ENCODE data around the gene KBTBD13. TPM values are rescaled to one million over a fixed set of nuclear protein-coding genes. Genes with fewer than 3 reads are reported as not detected.

The KBTBD13 gene
- total RNA-seq, 2 experiments from 2014 or later: not detected

DNA sequence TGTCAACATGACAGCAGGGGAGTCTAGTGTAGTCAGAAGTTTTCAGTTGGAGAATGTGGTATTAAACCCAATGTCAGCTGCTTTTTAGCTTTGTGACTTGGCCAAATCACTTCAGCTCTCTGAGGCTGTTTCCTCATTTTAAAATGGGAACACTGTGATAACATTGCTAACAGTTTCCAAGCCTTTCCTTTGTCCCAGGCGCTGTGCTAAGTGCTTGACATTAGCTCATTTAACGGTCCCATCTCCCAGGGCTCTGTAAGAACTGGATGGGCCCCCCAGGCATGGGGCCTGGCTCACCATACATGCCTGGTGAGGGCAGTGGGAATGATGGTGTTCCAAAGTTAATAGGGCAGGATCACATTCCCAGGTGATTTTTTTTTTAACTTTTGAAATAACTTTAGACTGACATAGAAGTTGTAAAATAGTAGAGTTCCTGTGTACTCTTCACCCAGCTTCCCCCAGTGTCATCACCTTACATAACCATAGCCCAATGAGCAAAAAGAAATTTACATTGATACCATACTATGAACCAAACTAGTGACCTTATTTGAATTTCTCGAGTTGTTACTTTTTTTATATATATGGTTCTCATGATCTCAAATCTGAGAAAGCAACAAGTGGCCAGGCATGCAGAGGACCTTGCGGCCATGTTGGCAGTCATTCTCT lies 16.5 kb upstream of the KBTBD13 start:
- Mint-ChIP-seq H3K4me1 (no peaks in the 10 kb centered on the region), H3K4me3 (no peak overlapping the region), H3K9me3 (ENCODE audit: low read depth) (no peaks in the 10 kb centered on the region), H3K27me3 (peaks cover 2% of the 10 kb centered on the region), H3K27ac (no peak overlapping the region), H3K36me3 (ENCODE audit: low read depth) (no peaks in the 10 kb centered on the region)
- ATAC-seq: no peak
- no peak for DNase-seq
- intact Hi-C loops (cut with DNase I, micrococcal nuclease): no loop called here
- ChIA-PET CTCF (interaction anchor here (1.0 to 1.3 kb wide), 2 partner anchors 18 to 120 kb away, joined by 3 read pairs; no protein-coding TSS in a partner anchor), POLR2A (no interaction called here)

DNA sequence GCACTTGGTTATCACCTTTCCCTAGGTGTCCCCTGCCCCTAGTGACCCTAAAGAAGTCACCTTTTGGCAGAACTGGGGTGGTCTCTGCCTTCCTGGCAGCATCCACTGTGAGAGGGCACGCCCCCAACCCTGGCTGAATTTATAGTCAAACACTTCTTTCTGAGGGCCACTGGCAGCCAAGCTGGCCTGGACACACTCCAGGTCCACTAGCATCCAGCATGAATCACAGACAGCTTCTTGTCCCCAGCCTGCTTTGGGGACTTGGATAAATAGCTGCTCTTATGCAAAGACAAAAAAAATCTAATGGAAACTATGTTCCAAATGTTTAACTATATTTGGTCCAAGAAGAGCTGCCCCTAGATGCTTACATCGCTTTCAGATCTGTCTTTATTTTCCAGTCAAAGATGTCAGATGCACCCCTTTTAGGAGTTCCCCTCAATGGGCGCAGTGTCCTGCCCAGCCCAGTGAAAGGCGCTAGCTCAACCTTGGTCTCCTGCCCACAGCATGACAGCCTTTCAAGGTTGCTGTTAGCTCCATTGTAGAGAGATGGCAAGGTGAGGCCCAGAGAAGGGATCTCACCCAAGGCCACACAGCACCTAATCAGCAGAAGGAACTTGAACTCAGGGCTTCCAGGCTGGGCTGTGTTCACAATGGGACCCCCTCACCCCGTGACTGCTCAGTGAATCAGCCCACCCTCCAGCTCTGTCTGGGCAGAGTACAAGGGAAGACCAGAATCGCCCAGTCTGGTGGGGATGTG lies 15.7 kb upstream of the KBTBD13 start:
- CTCF ChIA-PET: interaction anchor here (0.7 to 1.4 kb wide), 2 partner anchors 26 to 40 kb away, joined by 3 read pairs; no protein-coding TSS in a partner anchor
- Mint-ChIP-seq H3K4me1 (no peaks in the 10 kb centered on the region), H3K27me3 (peaks cover 9% of the 10 kb centered on the region), H3K27ac (no peak overlapping the region), H3K36me3 (ENCODE audit: low read depth) (no peaks in the 10 kb centered on the region), H3K4me3 (no peak overlapping the region), H3K9me3 (ENCODE audit: low read depth) (no peaks in the 10 kb centered on the region)
- POLR2A ChIA-PET: interaction anchor here (0.6 kb wide), 1 partner anchor 156 kb away, joined by 3 read pairs; no protein-coding TSS in a partner anchor
- ATAC-seq (no peak), DNase-seq (no peak)
- intact Hi-C loops (cut with DNase I, micrococcal nuclease): no loop called here

DNA sequence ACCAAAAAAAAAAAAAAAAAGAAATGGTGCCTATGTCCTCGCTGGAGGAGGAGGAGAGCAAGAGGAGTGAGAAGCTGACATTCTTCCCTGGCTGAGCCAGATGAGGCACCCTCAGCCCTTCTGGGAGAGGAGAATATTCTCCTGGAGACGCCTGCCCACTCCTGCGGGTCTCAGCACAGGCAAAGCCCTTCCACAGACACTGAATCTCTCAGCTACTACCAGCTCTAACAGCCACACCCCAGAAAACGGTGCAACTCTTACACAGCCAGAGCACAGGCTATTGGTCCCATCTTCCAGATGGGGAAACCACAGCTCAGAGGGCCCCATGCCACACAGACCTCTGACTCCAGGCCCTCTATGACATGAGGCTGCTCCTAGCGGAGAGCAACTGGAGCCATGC lies 14.5 kb upstream of the KBTBD13 start:
- CTCF ChIA-PET: interaction anchor here (1.1 to 1.4 kb wide), 2 partner anchors 8 to 39 kb away, joined by 3 to 4 read pairs; no protein-coding TSS in a partner anchor
- Mint-ChIP-seq H3K27ac (no peak overlapping the region), H3K9me3 (ENCODE audit: low read depth) (no peaks in the 10 kb centered on the region), H3K36me3 (ENCODE audit: low read depth) (no peaks in the 10 kb centered on the region), H3K27me3 (peaks cover 20% of the 10 kb centered on the region), H3K4me3 (no peak overlapping the region), H3K4me1 (peaks cover under 1% of the 10 kb centered on the region)
- POLR2A ChIA-PET: no interaction called here
- ATAC-seq (no peak), DNase-seq (no peak)
- intact Hi-C loops (cut with DNase I, micrococcal nuclease): no loop called here

DNA sequence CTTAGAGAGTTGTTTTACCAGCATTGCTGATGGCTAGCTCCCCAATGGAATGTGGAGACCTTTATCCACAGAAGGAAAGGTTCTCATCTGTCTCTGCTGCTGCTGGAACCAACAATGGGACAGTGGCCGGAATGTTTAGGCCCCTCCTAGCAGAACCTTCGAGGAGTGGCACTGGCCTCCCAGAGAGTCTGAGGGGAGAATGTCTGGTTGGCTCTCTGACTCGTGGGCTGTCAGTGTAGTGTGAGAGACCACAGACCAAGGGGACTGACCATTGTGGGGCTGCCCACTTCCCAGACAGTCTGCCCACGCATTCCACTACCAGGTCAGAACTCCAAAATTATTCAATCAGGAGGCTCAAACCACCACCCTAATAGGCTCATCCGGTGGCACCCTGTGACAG lies 13.8 kb upstream of the KBTBD13 start:
- DNase-seq: no peak
- H3K36me3 Mint-ChIP-seq (ENCODE audit: low read depth): no peaks in the 10 kb centered on the region
- intact Hi-C loops (cut with DNase I, micrococcal nuclease): no loop called here
- ChIA-PET CTCF (interaction anchor here (1.1 kb wide), 1 partner anchor 8 kb away, joined by 4 read pairs; no protein-coding TSS in a partner anchor), POLR2A (no interaction called here)
- H3K4me3 Mint-ChIP-seq: no peak overlapping the region
- no peak for ATAC-seq
- peaks cover 3% of the 10 kb centered on the region for H3K4me1 Mint-ChIP-seq
- peaks cover 24% of the 10 kb centered on the region for H3K27me3 Mint-ChIP-seq
- no peak overlapping the region for H3K27ac Mint-ChIP-seq
- H3K9me3 Mint-ChIP-seq (ENCODE audit: low read depth): no peaks in the 10 kb centered on the region

DNA sequence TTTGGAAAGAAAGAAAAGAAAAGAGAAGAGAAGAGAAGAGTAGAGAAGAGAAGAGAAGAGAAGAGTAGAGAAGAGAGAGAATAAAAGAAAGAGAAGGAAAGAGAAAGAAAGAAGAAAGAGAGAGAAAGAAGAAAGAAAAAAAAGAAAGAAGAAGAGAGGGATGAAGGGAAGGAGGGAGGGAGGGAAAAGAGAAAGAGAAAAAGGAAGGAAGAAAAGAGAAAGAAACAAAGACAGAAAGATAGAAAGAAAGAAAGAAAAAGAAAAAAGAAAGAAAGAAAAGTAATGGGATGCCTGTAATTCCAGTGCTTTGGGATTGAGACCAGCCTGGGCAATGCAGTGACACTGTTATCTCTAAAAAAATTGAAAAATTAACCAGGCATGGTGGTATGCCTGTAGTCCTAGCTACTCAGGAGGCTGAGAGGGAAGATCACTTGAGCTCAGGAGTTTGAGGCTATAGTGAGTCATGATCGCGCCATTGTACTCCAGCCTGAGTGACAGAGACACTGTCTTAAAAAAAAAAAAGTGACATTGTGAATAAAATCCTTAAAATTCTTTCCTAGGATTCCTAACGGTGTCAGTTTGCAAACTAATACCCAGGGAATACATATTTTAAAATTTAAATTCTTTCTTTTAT lies 10.4 kb upstream of the KBTBD13 start:
- Mint-ChIP-seq H3K4me1 (peaks cover 3% of the 10 kb centered on the region), H3K27me3 (peaks cover 37% of the 10 kb centered on the region), H3K9me3 (ENCODE audit: low read depth) (no peaks in the 10 kb centered on the region), H3K27ac (no peak overlapping the region), H3K4me3 (no peak overlapping the region), H3K36me3 (ENCODE audit: low read depth) (no peaks in the 10 kb centered on the region)
- DNase-seq (no peak), ATAC-seq (no peak)
- CTCF ChIA-PET: interaction anchor here (0.6 to 1.7 kb wide), 4 partner anchors 12 to 316 kb away, joined by 3 to 4 read pairs (median 4); no protein-coding TSS in a partner anchor
- intact Hi-C loops (cut with DNase I, micrococcal nuclease): no loop called here
- POLR2A ChIA-PET: no interaction called here

DNA sequence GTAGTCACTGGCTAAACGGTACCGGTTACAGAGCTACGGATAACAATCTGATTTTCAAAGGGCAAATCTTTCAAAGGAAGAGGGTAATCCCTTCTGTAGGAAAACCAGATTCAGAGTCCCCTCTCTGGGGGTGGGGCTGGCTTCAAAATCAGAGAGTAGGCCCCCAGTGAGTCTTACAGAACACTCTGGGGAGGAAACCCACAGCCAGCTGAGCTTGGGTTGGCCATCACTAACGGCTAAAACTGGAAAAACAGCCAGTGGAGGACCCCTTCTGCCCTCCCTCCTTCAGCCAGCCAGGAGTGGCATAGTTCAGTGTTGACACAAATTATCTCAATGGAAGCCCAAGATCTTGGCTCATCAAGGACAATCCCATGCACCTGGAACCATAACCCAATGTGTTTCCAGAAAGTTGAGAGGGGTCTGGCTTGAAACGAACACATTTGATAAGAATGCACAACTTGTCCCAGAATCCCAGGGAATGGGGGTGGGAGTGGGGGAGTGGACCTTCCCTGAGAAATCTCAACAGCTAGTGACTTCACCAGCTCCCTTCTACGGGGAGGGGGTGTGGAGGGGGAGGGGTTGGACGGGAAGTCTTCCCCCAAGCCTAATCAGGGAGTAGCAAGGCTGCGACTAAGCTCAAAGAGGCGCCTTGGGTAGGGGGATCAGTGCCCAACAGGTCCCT lies 9.8 kb upstream of the KBTBD13 start:
- Mint-ChIP-seq H3K36me3 (ENCODE audit: low read depth) (no peaks in the 10 kb centered on the region), H3K27me3 (peaks cover 37% of the 10 kb centered on the region), H3K9me3 (ENCODE audit: low read depth) (no peaks in the 10 kb centered on the region), H3K4me1 (peaks cover 3% of the 10 kb centered on the region), H3K27ac (no peak overlapping the region), H3K4me3 (no peak overlapping the region)
- CTCF ChIA-PET: interaction anchor here (0.6 to 1.0 kb wide), 3 partner anchors 11 to 317 kb away, joined by 3 read pairs; no protein-coding TSS in a partner anchor
- DNase-seq (no peak), ATAC-seq (no peak)
- intact Hi-C loops (cut with DNase I, micrococcal nuclease): no loop called here
- POLR2A ChIA-PET: no interaction called here

DNA sequence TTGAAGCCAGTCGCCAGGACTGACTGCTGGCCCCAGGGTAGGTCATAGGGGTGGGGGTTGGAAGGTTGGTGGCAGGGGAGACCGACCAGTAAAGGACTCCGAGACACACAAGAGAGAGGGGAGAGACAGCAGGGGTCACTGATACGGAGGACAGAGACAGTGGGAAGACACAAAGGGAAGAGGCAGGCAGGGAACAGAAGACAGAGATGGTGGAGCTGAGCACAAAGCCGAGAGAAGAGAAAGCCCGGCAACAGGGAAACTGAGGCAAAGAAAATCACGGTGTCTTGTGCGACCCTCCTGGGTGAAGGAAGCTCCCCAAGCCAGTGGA lies 9.3 kb upstream of the KBTBD13 start:
- Mint-ChIP-seq H3K36me3 (ENCODE audit: low read depth) (no peaks in the 10 kb centered on the region), H3K9me3 (ENCODE audit: low read depth) (no peaks in the 10 kb centered on the region), H3K4me3 (no peak overlapping the region), H3K27me3 (peaks cover 37% of the 10 kb centered on the region), H3K27ac (no peak overlapping the region), H3K4me1 (peaks cover 3% of the 10 kb centered on the region)
- ATAC-seq: no peak
- POLR2A ChIA-PET: no interaction called here
- intact Hi-C loops (cut with DNase I, micrococcal nuclease): no loop called here
- CTCF ChIA-PET: interaction anchor here (0.8 to 1.2 kb wide), 2 partner anchors 12 to 143 kb away, joined by 3 read pairs; no protein-coding TSS in a partner anchor
- DNase-seq: no peak

DNA sequence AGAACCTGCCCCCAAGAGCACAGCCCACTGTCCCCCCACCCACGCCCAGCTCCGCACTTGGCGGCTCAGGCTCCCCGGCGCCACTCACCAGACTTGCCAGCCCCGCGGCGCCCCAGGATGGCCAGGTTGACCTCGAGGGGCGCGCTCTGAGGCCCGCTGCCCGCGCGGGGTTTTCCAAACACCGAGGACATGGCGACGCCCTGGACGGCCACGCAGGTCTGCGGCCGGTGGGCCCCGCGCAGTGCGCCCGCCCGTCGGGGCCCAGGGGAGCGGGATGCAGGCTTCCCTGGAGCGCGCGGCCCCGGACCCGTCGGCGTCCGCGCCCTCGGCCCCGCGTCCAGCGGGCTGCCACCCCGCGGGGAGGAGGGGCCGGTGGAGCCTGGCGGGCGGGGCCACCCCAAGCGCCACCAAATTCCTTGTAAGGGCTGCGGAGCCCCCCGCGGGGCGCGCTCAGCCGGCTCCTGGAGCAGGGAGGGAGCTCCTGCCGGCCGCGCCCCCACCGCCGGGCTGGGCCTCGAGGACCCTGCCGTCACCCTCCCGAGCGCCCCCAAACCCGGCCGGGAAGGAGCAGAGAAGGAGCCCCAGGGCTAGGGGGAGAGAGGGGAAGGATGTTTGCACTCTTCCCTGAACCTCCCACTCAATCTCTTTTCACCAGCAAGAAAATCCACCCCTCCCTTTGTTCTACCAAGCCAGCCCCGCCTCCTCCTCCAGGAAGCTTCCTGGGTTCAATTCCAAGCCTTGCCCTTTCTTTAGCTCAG lies 8.7 kb upstream of the KBTBD13 start, which contains the start of gene RASL12:
Gene RASL12 (minus strand): TSS at position 347 of the 758 bp plus-strand sequence. CDS start 156 bp downstream, at position 191.
- ChIA-PET POLR2A (no interaction called here), CTCF (interaction anchor here (0.8 to 1.2 kb wide), 2 partner anchors 12 to 142 kb away, joined by 3 read pairs; no protein-coding TSS in a partner anchor)
- Mint-ChIP-seq H3K27me3 (peaks cover 37% of the 10 kb centered on the region), H3K9me3 (ENCODE audit: low read depth) (no peaks in the 10 kb centered on the region), H3K4me1 (peaks cover 3% of the 10 kb centered on the region), H3K36me3 (ENCODE audit: low read depth) (no peaks in the 10 kb centered on the region), H3K4me3 (no peak within 1 kb of the TSS), H3K27ac (no peak within 1 kb of the TSS)
- DNase-seq (no peak), ATAC-seq (no peak)
- intact Hi-C loops (cut with DNase I, micrococcal nuclease): no loop called here

DNA sequence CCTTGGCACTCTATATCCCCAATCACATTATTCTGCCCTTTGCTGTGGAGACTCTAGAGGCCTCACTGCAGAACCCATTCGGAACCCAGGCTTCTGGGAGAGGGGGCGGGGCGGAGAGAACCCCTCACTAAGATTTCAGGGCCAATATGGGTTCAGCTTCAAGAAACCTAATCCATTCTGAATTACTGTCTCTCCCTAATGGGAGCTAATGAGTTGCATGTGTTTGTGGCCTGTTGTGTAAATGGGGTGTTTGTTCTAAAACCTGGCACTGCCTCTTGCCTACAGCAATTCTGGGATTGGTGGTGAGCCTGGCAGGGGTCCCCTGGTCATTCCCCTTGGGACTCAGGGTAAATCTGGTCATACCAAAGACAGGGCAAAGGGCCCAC lies 8.2 kb upstream of the KBTBD13 start:
- H3K27ac Mint-ChIP-seq: no peak overlapping the region
- H3K4me3 Mint-ChIP-seq: no peak overlapping the region
- peaks cover 37% of the 10 kb centered on the region for H3K27me3 Mint-ChIP-seq
- intact Hi-C loops (cut with DNase I, micrococcal nuclease): no loop called here
- DNase-seq (no peak), ATAC-seq (no peak)
- H3K9me3 Mint-ChIP-seq (ENCODE audit: low read depth): no peaks in the 10 kb centered on the region
- ChIA-PET CTCF (interaction anchor here (0.8 to 1.6 kb wide), 4 partner anchors 13 to 438 kb away, joined by 3 to 6 read pairs (median 4); no protein-coding TSS in a partner anchor), POLR2A (no interaction called here)
- no peaks in the 10 kb centered on the region for H3K36me3 Mint-ChIP-seq (ENCODE audit: low read depth)
- peaks cover 3% of the 10 kb centered on the region for H3K4me1 Mint-ChIP-seq

DNA sequence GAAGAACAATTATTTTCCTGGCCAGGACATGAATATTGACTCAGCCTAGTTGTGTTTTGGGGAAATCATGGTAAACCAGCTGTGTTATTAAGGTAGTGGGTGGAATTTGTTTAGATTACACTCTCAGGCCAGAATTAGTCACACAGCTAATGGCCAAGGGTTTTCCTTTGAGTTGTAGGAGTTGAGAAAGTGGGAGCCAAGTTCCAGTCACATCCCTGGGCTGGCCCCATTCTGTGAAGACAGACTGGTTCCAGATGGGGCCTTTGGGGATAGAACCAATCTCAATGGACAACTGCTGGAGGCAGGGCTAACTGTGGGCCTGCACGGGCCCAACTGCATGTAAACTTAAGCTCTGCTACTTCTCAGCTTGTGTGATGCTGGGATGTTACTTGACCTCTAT lies 7.4 kb upstream of the KBTBD13 start:
- no peak for ATAC-seq
- Mint-ChIP-seq H3K27me3 (peaks cover 37% of the 10 kb centered on the region), H3K4me3 (no peak overlapping the region), H3K27ac (no peak overlapping the region), H3K36me3 (ENCODE audit: low read depth) (no peaks in the 10 kb centered on the region), H3K9me3 (ENCODE audit: low read depth) (no peaks in the 10 kb centered on the region), H3K4me1 (peaks cover 3% of the 10 kb centered on the region)
- POLR2A ChIA-PET: no interaction called here
- CTCF ChIA-PET: interaction anchor here (0.8 to 1.6 kb wide), 4 partner anchors 10 to 437 kb away, joined by 3 to 6 read pairs (median 4); no protein-coding TSS in a partner anchor
- DNase-seq: no peak
- intact Hi-C loops (cut with DNase I, micrococcal nuclease): no loop called here
